ENCODE measurements around the gene S100A3. TPM values are rescaled to one million over a fixed set of nuclear protein-coding genes. Genes with fewer than 3 reads are reported as not detected.
"Not testable (repeated sequence)": the region's sequence is repeated elsewhere in the genome, so short reads cannot be mapped to it uniquely, and the experiment has no call there.

Gene S100A3
- total RNA-seq = 0.20 and 2.8 TPM in 2 replicates

- peak; percentile 62 to 90 for DNase-seq (ENCODE audit: low read depth in 2 of 2)
Measured at GRCh38 chr1:153548722-153549688, at the start of gene S100A3. Gene S100A3 (minus strand): TSS chr1:153549258. CDS start chr1:153548485, 773 bp downstream.

- peak in 1 of 2 donors; percentile 94 for DNase-seq (ENCODE audit: low read depth in 2 of 2)
Measured at GRCh38 chr1:153598309-153599172, 49.5 kb upstream of the S100A3 start.

GRCh38 chr1:153597206-153597605 is 48.1 kb upstream of the S100A3 start:
- DNase-seq (ENCODE audit: low read depth in 2 of 2) = peak in 1 of 2 donors; percentile 81

GRCh38 chr1:153592748-153593147 is 43.7 kb upstream of the S100A3 start:
- DNase-seq (ENCODE audit: low read depth in 2 of 2) = no peak

- no peak for DNase-seq (ENCODE audit: low read depth in 2 of 2)
Measured at GRCh38 chr1:153588482-153588881, 39.4 kb upstream of the S100A3 start.

GRCh38 chr1:153588033-153588432 is 39.0 kb upstream of the S100A3 start:
- DNase-seq (ENCODE audit: low read depth in 2 of 2) = not testable (repeated sequence)

- DNase-seq (ENCODE audit: low read depth in 2 of 2) = peak; percentile 25 to 49
Measured at GRCh38 chr1:153587314-153587713, 38.3 kb upstream of the S100A3 start.

GRCh38 chr1:153586347-153586746 is 37.3 kb upstream of the S100A3 start:
- no peak for DNase-seq (ENCODE audit: low read depth in 2 of 2)

GRCh38 chr1:153585006-153585405 is 35.9 kb upstream of the S100A3 start:
- DNase-seq (ENCODE audit: low read depth in 2 of 2) = no peak

GRCh38 chr1:153583976-153584375 is 34.9 kb upstream of the S100A3 start:
- DNase-seq (ENCODE audit: low read depth in 2 of 2) = no peak

GRCh38 chr1:153583514-153583913 is 34.5 kb upstream of the S100A3 start:
- DNase-seq (ENCODE audit: low read depth in 2 of 2) = not testable (repeated sequence)

- not testable (repeated sequence) for DNase-seq (ENCODE audit: low read depth in 2 of 2)
Measured at GRCh38 chr1:153582836-153583235, 33.8 kb upstream of the S100A3 start.

- DNase-seq (ENCODE audit: low read depth in 2 of 2) = no peak
Measured at GRCh38 chr1:153578936-153579335, 29.9 kb upstream of the S100A3 start.

GRCh38 chr1:153578490-153578889 is 29.4 kb upstream of the S100A3 start:
- DNase-seq (ENCODE audit: low read depth in 2 of 2) = no peak

GRCh38 chr1:153577624-153578051 is 28.6 kb upstream of the S100A3 start:
- DNase-seq (ENCODE audit: low read depth in 2 of 2) = no peak

- no peak for DNase-seq (ENCODE audit: low read depth in 2 of 2)
Measured at GRCh38 chr1:153577138-153577537, 28.1 kb upstream of the S100A3 start.

GRCh38 chr1:153575497-153575896 is 26.4 kb upstream of the S100A3 start:
- not testable (repeated sequence) for DNase-seq (ENCODE audit: low read depth in 2 of 2)

- not testable (repeated sequence) for DNase-seq (ENCODE audit: low read depth in 2 of 2)
Measured at GRCh38 chr1:153575081-153575491, 26.0 kb upstream of the S100A3 start.

GRCh38 chr1:153573351-153573750 is 24.3 kb upstream of the S100A3 start:
- DNase-seq (ENCODE audit: low read depth in 2 of 2) = peak; percentile 31 to 39

- DNase-seq (ENCODE audit: low read depth in 2 of 2) = peak; percentile 92 to 95
Measured at GRCh38 chr1:153572569-153573015, 23.5 kb upstream of the S100A3 start.

GRCh38 chr1:153571706-153572105 is 22.6 kb upstream of the S100A3 start:
- no peak for DNase-seq (ENCODE audit: low read depth in 2 of 2)

GRCh38 chr1:153570874-153571273 is 21.8 kb upstream of the S100A3 start:
- DNase-seq (ENCODE audit: low read depth in 2 of 2) = no peak

Measured in lung microvascular endothelial cell (primary cell).